ENCODE measurements around the gene RYR1.
"Not testable (repeated sequence)": the region's sequence is repeated elsewhere in the genome, so short reads cannot be mapped to it uniquely, and the experiment has no call there.

The RYR1 gene

DNA sequence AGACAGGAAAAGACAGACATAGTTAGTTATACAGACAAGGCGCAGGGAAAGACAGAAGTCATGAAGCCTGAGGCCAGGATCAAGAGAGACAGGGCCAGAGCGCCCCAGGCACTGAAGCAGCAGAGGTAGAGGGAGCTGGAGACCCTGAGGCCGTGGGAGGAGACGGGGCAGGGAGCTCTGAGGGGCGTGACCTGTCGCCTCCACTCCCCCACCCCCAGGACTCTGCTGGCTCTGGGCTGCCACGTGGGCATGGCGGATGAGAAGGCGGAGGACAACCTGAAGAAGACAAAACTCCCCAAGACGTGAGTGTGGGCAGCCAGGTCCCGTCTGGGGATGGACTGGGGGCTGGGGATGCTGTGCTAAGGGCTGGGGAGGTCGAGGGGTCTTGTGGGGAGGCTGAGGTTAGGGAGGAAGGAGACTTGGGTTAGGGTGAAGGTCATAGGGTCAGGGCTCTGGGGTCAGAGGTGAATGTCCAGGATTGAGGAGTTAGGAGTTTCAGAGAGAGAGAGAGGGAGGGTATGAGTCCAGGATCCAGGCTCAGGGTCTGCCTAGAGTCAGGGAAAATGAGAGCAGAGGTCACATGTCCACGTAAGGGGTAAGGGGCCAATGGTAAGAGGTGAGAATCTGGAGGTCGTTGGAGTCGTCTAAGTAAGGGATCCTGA lies 31.1 kb downstream of the RYR1 start:
- DNase-seq, result no peak

DNA sequence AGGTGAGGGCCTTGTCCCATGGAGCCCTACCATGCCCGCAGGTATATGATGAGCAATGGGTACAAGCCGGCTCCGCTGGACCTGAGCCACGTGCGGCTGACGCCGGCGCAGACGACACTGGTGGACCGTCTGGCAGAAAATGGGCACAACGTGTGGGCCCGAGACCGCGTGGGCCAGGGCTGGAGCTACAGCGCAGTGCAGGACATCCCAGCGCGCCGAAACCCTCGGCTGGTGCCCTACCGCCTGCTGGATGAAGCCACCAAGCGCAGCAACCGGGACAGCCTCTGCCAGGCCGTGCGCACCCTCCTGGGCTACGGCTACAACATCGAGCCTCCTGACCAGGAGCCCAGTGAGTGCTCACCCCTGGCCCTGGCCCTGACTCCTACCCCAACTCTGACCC lies 32.6 kb downstream of the RYR1 start:
- no peak for DNase-seq

DNA sequence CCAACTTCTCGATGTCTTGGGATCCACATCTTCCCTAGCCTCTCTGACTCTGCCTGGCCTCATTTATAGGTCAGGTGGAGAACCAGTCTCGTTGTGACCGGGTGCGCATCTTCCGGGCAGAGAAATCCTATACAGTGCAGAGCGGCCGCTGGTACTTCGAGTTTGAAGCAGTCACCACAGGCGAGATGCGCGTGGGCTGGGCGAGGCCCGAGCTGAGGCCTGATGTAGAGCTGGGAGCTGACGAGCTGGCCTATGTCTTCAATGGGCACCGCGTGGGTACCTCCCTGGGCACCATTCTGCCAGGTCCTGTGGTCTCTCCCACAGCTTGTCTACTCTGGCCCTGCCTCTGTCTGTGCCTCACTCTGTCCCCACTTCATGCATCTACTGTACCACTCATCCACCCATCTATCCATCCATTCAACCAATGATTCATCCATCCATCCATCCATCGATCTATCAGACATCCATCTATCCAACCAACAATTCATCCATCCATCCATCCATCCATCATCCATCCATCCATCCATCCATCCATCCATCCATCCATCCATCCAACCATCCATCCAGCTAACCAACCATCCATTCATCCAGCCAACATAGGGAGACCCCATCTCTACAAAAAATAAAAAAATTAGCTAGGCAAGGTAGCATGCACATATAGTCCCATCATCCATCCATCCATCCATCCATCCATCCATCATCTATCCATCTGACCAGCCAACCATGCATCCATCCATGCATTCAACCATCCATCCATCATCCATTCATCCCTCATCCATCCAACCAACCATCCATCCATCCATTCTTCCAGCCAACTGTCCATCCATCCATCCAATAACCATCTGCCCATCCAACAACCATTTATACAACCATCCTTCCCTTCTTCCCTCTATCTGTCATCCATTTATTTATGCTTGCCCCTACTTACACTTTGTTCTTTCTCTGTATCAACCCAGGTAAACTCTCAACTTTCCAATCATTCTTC lies 34.3 kb downstream of the RYR1 start:
- no peak for DNase-seq

DNA sequence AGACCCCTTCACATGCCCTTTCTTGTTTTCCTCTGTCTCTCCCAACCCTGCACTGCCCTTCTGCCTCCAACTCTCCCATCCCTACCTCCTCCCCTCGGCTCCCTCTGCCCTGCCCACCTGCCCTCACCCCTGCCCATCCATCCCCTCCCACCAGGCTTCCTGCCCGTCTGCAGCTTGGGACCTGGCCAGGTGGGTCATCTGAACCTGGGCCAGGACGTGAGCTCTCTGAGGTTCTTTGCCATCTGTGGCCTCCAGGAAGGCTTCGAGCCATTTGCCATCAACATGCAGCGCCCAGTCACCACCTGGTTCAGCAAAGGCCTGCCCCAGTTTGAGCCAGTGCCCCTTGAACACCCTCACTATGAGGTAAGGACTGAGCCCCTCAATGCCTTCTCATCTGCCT lies 35.7 kb downstream of the RYR1 start:
- DNase-seq, result no peak

DNA sequence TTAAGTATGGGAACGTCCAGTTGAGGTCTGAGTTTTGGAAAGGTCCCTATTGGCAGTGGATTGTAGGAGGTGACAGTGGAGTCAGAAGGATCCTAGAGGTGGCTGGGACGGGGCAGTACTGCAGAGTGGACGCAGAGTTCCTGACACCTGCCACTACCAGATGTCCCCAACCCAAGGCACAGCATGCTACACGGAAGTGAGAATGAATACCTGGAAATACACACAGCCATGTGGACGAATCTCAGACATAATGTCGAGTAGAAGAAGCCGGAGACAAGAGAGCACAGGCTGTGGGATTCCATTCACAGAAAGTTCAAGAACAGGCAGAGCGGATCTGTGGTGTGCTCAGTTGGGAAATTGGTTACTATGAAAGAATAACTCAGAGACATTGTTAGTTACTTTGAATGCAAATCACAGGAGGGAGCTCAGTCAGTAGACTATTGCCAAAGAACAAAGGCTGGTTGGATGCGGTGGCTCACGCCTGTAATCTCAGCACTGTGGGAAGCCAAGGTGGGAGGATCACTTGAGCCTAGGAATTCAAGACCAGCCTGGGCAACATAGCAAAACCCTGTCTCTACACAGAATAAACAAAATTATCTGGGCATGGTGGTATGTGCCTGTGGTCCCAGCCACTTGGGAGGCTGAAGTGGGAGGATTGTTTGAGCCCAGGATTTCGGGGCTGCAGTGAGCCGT lies 37.4 kb downstream of the RYR1 start:
- no peak for DNase-seq

DNA sequence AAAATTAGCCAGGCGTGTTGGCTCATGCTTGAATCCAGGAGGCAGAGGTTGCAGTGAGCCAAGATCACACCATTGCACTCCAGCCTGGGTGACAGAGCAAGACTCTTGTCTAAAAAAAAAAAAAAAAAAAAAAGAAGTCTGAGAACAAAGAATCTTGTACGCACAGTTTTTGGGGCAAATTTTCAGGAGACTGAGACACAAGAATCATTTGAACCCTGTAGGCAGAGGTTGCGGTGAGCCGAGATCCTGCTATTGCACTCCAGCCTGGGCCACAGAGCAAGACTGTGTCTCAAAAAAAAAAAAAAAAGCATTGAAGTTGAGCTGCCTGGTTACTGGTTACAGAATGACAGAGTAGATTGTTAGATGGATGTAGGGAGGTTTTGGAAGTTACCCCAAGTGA lies 39.2 kb downstream of the RYR1 start:
- not testable (repeated sequence) for DNase-seq

DNA sequence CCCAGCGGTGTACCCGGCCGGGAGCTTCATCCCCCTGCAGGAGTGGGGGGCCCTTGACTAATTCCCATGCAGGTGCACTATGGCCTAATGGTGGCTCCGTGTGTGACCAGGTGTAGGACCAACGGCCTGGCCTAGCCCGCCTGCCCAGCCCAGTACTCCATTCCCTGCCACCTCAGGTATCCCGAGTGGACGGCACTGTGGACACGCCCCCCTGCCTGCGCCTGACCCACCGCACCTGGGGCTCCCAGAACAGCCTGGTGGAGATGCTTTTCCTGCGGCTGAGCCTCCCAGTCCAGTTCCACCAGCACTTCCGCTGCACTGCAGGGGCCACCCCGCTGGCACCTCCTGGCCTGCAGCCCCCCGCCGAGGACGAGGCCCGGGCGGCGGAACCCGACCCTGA lies 39.7 kb downstream of the RYR1 start:
- no peak for DNase-seq

DNA sequence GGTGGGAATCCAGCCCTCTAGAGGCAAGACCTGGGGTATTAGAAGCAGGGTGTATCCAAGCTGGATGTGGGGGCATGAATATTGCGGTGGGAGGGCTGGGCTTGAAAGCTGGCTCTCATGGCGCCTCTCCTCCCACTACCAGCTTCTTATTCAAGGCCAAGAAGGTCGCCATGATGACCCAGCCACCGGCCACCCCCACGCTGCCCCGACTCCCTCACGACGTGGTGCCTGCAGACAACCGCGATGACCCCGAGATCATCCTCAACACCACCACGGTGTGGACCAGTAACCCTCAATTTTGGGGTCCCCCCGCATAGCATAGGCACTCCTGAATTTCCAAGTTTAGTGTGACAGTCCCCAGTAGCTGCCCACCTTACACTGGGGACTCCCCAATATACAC lies 41.7 kb downstream of the RYR1 start:
- no peak for DNase-seq

DNA sequence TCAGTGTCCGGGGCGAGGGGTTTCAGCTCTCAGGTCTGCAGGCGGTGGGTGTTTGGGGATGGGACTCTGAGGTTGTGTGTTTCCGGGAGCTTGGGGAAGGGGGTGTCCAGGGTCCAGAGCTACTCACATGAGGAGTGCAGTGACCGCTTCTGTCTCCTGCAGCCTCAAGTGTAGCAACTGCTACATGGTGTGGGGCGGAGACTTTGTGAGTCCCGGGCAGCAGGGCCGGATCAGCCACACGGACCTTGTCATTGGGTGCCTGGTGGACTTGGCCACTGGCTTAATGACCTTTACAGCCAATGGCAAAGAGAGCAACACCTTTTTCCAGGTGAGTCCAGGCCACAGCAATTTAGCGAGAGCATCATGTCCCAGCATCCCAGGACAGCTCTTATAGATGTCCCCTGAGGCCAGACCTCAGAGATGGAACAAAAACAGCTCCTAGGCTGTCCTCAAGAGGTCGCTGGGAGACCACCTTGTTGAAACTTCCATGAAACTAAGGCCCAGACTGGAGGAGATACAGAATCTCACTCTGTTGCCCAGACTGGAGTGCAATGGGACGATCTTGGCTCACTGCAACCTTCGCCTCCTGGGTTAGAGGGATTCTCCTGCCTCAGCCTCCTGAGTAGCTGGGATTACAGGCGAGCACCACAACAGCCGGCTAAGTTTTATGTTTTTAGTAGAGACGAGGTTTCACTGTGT lies 44.9 kb downstream of the RYR1 start:
- DNase-seq, result no peak

DNA sequence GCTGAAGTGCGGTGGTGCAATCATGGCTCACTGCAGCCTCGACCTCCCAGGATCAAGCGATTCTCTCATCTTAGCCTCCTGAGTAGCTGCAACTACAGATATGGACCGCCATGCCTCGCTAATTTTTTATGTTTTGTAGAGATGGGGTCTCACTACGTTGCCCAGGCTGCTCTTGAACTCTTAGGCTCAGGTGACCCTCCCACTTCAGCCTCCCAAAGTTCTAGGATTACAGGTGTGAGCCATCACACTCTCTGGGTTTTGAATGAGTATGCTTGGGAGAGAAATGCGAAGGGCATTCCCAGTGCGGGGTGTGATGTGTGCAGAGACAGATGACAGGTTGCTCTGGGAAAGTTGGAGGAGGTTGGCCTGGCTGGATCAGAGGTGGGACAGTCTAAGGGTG lies 49.0 kb downstream of the RYR1 start:
- no peak for DNase-seq

DNA sequence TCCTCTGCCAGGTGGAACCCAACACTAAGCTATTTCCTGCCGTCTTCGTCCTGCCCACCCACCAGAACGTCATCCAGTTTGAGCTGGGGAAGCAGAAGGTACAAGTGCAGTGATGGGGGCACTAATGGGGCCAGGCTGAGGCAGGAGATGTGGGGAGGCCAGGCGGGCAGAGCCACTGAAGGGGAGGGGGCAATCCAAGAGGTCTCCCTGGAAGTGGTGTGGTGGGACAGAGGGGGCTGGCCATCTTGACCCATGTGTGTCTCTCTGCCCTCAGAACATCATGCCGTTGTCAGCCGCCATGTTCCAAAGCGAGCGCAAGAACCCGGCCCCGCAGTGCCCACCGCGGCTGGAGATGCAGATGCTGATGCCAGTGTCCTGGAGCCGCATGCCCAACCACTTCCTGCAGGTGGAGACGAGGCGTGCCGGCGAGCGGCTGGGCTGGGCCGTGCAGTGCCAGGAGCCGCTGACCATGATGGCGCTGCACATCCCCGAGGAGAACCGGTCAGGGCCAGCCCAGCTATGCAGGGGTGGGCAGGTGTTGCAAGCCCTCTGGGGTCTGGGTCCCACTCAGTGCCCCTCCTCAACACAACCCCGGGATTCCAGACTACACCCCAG lies 49.6 kb downstream of the RYR1 start:
- DNase-seq, result no peak

DNA sequence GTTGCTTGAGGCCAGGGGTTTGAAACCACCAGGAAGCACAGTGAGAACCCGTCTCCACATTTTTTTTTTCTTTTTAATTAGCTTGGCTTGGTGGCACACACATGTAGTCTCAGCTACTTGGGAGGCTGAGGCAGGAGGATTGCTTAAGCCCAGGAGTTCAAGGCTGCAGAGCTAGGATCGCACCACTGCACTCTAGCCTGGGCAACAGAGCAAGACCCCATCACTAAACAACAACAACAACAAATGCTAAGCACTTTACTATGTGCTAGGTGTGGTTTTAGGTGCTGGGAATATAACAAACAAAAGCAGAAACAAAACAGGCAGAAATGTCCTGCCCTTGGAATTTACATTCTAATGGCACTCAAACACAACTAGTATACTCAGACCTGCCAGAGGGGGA lies 51.3 kb downstream of the RYR1 start:
- DNase-seq, result no peak

DNA sequence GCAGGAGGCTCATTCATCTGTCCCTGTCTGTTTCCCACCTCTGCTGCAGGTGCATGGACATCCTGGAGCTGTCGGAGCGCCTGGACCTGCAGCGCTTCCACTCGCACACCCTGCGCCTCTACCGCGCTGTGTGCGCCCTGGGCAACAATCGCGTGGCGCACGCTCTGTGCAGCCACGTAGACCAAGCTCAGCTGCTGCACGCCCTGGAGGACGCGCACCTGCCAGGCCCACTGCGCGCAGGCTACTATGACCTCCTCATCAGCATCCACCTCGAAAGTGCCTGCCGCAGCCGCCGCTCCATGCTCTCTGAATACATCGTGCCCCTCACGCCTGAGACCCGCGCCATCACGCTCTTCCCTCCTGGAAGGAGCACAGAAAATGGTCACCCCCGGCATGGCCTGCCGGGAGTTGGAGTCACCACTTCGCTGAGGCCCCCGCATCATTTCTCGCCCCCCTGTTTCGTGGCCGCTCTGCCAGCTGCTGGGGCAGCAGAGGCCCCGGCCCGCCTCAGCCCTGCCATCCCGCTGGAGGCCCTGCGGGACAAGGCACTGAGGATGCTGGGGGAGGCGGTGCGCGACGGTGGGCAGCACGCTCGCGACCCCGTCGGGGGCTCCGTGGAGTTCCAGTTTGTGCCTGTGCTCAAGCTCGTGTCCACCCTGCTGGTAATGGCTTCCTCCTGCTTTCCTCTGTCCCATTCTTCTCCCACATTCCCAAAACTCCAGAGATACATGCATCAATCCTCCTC lies 52.2 kb downstream of the RYR1 start:
- DNase-seq, result no peak

DNA sequence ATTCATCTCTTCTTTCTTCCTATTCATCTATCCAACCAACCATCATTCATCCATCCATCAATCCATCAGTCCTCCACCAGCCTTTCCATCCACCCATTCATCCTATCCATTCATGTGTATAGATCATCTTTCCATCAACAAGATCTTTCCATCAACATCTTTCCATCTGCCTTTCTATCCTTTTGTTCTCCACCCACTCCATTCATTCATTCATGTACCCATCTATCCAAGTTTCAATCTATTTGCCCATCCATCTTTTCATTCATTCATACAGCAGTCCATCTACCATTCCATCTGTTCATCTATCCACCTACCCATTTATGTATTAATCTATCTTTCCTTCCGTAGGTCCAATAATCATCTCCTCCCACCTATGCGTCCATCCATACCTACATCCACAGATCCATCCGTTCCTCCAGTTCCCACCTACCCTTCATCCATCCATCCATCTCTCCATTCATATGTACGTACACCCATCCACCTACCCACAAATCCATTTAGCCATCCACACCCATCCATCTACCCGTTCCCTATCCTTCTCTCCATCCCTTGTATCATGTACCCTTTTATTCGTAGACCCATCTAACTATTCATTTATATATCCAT lies 53.3 kb downstream of the RYR1 start:
- DNase-seq, result no peak

DNA sequence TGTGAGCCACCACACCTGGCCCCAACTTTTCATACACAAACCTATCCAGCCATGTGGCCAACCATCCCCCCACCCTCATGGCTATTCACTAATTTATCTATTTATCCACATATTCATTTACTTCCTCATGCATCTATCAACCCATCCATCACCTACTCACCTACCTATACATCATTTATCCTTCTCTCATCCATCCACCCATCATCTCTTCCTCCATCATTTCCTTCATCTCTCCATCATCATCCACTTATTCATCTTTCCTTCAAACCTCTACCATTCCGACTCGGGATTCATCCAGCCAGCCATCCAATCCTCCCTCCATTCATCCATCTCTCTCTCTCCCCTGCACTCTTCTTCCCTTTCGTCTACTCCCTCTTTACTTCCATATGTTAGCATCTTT lies 54.6 kb downstream of the RYR1 start:
- DNase-seq, result no peak

DNA sequence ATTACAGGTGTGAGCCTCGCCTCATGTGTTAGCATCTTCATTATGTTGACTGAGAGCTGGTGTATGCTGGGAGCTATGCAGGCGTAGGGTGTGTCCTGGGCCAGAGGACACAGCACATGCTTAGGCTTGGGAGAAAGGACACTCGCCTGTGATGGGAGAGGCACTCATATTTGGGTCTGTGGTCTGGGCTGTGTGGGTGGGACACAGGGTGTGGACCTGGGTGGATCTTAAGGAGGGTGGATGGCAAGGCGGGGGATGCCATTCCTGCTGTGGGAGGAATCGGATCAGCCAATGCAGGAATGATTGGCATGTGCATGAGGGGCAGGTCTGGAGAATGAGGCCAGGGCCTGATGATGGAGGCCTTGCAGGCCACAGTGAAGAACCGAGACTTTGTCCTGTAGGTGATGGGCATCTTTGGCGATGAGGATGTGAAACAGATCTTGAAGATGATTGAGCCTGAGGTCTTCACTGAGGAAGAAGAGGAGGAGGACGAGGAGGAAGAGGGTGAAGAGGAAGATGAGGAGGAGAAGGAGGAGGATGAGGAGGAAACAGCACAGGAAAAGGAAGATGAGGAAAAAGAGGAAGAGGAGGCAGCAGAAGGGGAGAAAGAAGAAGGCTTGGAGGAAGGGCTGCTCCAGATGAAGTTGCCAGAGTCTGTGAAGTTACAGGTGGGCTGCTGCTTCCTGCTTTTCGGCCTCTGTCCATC lies 55.4 kb downstream of the RYR1 start:
- DNase-seq, result no peak

DNA sequence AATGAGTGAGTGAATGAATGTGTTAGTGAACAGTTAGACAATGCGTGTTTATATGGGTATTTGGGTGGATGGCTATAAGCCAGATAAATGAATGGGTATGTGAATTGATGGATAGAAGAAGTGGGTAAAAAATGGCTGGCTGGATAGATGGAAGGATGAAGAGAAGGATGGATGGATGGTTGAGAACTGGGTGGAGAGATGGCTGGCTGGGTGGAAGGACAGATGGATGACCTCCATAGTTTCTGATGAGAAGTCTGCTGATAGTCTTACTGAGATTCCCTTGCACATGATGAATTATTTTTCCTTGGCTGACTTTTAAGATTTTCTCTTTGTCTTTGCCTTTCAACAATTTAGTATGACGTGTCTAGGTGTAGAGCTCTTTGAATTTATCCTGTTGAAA lies 57.4 kb downstream of the RYR1 start:
- DNase-seq, result no peak

DNA sequence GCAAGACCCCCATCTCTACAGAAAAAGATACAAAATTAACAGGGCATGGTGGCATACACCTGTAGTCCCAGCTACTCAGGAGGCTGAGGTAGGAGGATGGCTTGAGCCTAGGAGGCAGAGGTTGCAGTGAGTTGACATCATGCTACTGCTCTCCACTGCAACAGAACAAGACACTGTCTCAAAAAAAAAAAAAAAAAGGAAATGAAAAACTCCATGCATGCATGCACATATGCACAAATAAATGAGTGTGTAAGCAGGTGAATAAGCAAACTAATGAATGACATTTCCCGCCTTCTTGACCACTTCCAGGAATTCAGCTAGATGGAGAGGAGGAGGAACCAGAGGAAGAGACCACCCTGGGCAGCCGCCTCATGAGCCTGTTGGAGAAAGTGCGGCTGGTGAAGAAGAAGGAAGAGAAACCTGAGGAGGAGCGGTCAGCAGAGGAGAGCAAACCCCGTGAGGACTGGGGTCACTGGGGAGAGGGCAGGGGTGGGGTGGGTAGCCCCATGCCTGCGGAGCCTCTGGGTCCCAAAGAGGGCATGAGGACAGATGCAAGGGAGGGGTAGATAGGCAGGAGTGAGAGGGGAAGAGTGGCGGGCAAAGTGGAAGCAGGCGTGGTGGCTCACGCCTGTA lies 58.8 kb downstream of the RYR1 start:
- no peak for DNase-seq

DNA sequence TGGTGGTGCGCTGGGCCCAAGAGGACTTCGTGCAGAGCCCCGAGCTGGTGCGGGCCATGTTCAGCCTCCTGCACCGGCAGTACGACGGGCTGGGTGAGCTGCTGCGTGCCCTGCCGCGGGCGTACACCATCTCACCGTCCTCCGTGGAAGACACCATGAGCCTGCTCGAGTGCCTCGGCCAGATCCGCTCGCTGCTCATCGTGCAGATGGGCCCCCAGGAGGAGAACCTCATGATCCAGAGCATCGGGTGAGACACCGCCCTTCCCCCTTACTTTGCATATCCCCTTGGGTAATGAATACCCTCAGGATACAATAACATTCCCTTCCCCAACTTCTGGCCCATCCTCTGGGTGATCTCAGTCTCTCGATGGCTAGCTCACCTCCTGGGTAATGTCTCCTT lies 60.9 kb downstream of the RYR1 start:
- no peak for DNase-seq

DNA sequence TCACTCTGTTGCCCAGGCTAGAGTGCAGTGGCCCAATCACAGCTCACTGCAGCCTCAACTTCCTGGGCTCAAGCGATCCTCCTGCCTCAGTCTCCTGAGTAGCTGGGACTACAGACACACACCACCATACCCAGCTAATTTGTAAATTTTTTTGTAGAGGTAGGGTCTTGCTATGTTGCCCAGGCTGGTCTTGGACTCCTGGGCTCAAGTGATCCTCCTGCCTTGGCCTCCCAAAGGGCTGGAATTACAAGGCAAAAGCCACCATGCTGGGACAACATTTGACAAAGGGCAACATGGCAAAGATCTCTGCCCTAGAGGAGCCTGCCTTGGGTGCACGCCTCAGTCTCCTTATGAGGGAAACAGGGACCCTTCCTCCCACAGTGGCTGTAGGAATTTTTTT lies 61.9 kb downstream of the RYR1 start:
- DNase-seq, result not testable (repeated sequence)

Data from activated CD4-positive, alpha-beta T cell treated with anti-CD3 and anti-CD28 coated beads, Interleukin-2, amount 50 U/mL, for 48 hours (primary cell).